Prostate gland (tissue), 2 donors: Measurements from ENCODE around the gene RAPH1.

Source experiments
- CTCF ChIP-seq, 4 experiments: fragments of 200-600 bp in 2 of 4; fragments of 450-650 bp in 2 of 4; sonication (generic) in 2 of 4; IDR thresholded peaks; 1 replicate in 3 of 4; 2 replicates in 1 of 4; pipeline ENCODE4 v1.5.1; 2016 to 2019; ENCODE audit warnings: antibody characterized with exemption in 4 of 4, mild to moderate bottlenecking in 2 of 4, moderate library complexity in 2 of 4
- POLR2A ChIP-seq: fragments of 450-650 bp; IDR thresholded peaks from one replicate; pipeline ENCODE4 v1.6.1; 2016; ENCODE audit warnings: antibody characterized with exemption, mild to moderate bottlenecking

GRCh38 chr2:203489531-203489930 is 45.6 kb downstream of the RAPH1 start:
- TF ChIP-seq CTCF (IDR thresholded peaks at IDR 0.05) (no peak), POLR2A (no peak)
